Mucosa of descending colon (tissue), 3 donors: ENCODE measurements around the gene TNS1. TPM values are rescaled to one million over a fixed set of nuclear protein-coding genes. Genes with fewer than 3 reads are reported as not detected.

Source experiments
- ATAC-seq: fragments of 200-7000 bp; cut with Tn5 transposase; one replicate; pipeline ENCODE4 v1.9.1; 2020; ENCODE audit warnings: mild to moderate bottlenecking, moderate library complexity
- DNase-seq, 3 donors: peaks; one replicate each; pipeline ENCODE4 v3.0.0-alpha.2; 2020
- H3K36me3 ChIP-seq: fragments of 200-600 bp; one replicate; pipeline ENCODE4 v1.8.0; 2021; ENCODE audit warnings: low read depth, mild to moderate bottlenecking
- H3K4me1 ChIP-seq: fragments of 200-600 bp; one replicate; pipeline ENCODE4 v1.8.0; 2021; ENCODE audit warnings: low read depth, mild to moderate bottlenecking
- H3K4me3 ChIP-seq: fragments of 200-600 bp; one replicate; pipeline ENCODE4 v1.8.0; 2021; ENCODE audit warnings: mild to moderate bottlenecking
- H3K9me3 ChIP-seq: fragments of 200-600 bp; one replicate; pipeline ENCODE4 v1.8.0; 2021; ENCODE audit warnings: mild to moderate bottlenecking
- CTCF ChIP-seq: fragments of 200-600 bp; IDR thresholded peaks from one replicate; pipeline ENCODE4 v1.8.0; 2022; ENCODE audit warnings: antibody characterized with exemption, mild to moderate bottlenecking
- intact Hi-C, 2 donors: fragments of 100-400 bp; cut with DNase I in 1 of 2; cut with micrococcal nuclease in 1 of 2; formaldehyde crosslinking; loops; one replicate each; pipeline versions ENCODE4 v1.11.0 to v1.11.1; 2022; cut with DNase I, micrococcal nuclease
- total RNA-seq, 3 donors: library from RNA; stranded (reverse); fragmentation: NEBNext Ultra II Directional in 2 of 3; extraction: Animal tissue kit (Norgen Biotek cat#: 25700) in 2 of 3; gene quantifications; one replicate each; pipeline versions ENCODE4 v1.2.1 to v1.2.4, GENCODE V29; 2021 to 2023
- donor health status: DM: no; HTN: no; CAD: no; lungs with moderate emphysema.
- donor health status: DM: no; HTN: no; CAD: no.
- donor health status: DM: no; HTN: yes; CAD: no.

Gene TNS1
- total RNA-seq, 3 donors from 2014 or later = 43.8 to 1,458 (median 121) TPM

- DNase-seq = no peak
- Histone ChIP-seq H3K4me1 (no peaks in the 10 kb centered on the region), H3K36me3 (no peaks in the 10 kb centered on the region), H3K9me3 (no peaks in the 10 kb centered on the region), H3K4me3 (no peak overlapping the region)
- intact Hi-C loops = loop anchor here in 1 of 2 donors (10.0 kb wide), 1 partner anchor 83 kb away; no protein-coding TSS in a partner anchor
- TF ChIP-seq CTCF = no peak
- ATAC-seq = no peak
Observed at GRCh38 chr2:217791551-217791950, 211.2 kb downstream of the TNS1 start.

- Histone ChIP-seq H3K4me3 (no peak overlapping the region), H3K4me1 (no peaks in the 10 kb centered on the region), H3K36me3 (no peaks in the 10 kb centered on the region), H3K9me3 (no peaks in the 10 kb centered on the region)
- TF ChIP-seq CTCF = no peak
- DNase-seq (no peak), ATAC-seq (no peak)
- intact Hi-C loops = loop anchor here in 1 of 2 donors (10.0 kb wide), 1 partner anchor 84 kb away; no protein-coding TSS in a partner anchor
Observed at GRCh38 chr2:217790681-217791392, 212.0 kb downstream of the TNS1 start.

- intact Hi-C loops = loop anchor here in 1 of 2 donors (10.0 kb wide), 1 partner anchor 85 kb away; no protein-coding TSS in a partner anchor
- no peaks in the 10 kb centered on the region for H3K36me3 ChIP-seq
- DNase-seq = no peak
- H3K9me3 ChIP-seq = no peaks in the 10 kb centered on the region
- ATAC-seq = peak; percentile 36
- no peak for TF ChIP-seq CTCF
- no peaks in the 10 kb centered on the region for H3K4me1 ChIP-seq
- no peak overlapping the region for H3K4me3 ChIP-seq
Observed at GRCh38 chr2:217790195-217790594, 212.6 kb downstream of the TNS1 start.

GRCh38 chr2:217789736-217790181 is 213.0 kb downstream of the TNS1 start:
- no peak for ATAC-seq
- Histone ChIP-seq H3K4me3 (no peak overlapping the region), H3K36me3 (no peaks in the 10 kb centered on the region), H3K4me1 (no peaks in the 10 kb centered on the region), H3K9me3 (no peaks in the 10 kb centered on the region)
- DNase-seq = no peak
- TF ChIP-seq CTCF = no peak
- intact Hi-C loops = loop anchor here (2.0 to 10.0 kb wide), 4 partner anchors 85 to 205 kb away; no protein-coding TSS in a partner anchor

GRCh38 chr2:217789003-217789735 is 213.6 kb downstream of the TNS1 start:
- Histone ChIP-seq H3K4me1 (no peaks in the 10 kb centered on the region), H3K36me3 (no peaks in the 10 kb centered on the region), H3K4me3 (no peak overlapping the region), H3K9me3 (no peaks in the 10 kb centered on the region)
- TF ChIP-seq CTCF = peak; percentile 97
- ATAC-seq (peak; percentile 79), DNase-seq (peak; percentile 66 to 88 (median 86))
- intact Hi-C loops = loop anchor here (2.0 to 10.0 kb wide), 3 partner anchors 98 to 206 kb away; no protein-coding TSS in a partner anchor
